CD1c-positive myeloid dendritic cell (primary cell): ENCODE results near the gene FCF1.

ENCODE experiments used
- DNase-seq: peaks from one replicate; pipeline ENCODE4 v3.0.0-alpha.2; 2016; ENCODE audit errors: extremely low spot score

Gene FCF1, protein sequence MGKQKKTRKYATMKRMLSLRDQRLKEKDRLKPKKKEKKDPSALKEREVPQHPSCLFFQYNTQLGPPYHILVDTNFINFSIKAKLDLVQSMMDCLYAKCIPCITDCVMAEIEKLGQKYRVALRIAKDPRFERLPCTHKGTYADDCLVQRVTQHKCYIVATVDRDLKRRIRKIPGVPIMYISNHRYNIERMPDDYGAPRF

DNA sequence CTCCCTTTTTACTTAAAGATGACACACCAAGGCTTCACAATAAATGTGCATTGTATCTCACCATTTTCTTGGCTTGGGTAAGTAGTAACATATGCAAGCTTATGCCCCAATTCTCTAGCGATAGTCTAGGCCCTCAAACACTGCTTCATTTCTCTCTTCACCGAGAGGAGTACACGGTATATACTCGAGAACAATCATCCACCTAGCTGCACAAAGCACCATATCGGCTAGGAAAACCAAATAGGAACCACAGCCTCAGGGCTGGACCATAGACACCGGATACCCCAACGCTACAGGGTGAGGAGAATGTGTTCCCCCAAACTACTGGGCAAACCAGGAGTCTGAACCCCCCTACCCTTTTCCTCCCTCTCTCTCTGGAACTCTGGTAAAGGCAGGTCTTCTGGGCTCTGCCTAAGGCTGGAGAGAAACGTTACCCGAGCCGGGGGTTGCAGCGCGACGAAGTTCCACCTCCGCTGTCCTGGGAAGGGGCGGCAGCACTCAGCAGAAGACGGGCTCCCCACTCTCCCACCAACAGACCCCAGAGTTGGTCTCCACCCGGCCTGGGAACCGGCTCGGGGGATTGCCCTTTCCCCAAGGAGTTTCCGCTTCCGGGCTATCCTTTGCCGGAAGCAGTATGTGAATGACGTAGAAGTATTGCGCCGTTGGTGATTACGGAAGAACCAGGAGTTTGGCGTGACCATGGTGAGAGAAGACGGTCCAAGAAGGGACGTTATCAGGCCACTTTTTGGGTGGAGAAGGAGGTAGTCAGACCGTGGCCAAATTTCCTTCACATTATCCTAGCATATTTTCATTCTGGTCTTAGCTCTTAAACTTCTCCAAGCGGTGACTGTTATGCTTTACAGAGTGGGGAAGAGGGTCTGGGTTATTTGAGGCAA is at the start of gene FCF1, which contains the start of gene AREL1:
Gene FCF1, plus strand, starts transcription at position 646 of the 896 bp plus-strand sequence. Its CDS starts 54 bp downstream, at position 700.
Gene AREL1, minus strand, starts transcription at position 582 of the 896 bp plus-strand sequence. CDS start 27,465 bp downstream, outside the sequence.
- peak; percentile 96 for DNase-seq

DNA sequence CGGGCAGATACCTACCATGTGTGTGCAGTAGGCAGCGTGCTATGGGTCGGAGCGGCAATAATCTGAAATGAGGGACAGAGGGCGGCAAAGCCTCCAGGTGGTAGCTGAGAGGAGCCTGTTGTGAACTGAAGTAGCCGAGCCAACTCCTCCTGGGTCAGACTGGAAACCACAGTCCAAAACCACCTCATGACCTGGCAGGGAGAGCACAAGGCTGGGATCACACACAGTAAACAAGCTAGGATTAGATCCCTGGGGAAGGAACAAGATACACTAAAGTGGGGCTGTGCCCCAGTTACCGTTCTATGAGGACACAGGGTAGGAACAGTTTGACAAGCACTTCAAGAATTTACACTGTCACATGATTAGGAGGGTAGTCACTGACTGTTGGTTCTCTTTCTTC is 49.1 kb upstream of the FCF1 start:
- DNase-seq: no peak

DNA sequence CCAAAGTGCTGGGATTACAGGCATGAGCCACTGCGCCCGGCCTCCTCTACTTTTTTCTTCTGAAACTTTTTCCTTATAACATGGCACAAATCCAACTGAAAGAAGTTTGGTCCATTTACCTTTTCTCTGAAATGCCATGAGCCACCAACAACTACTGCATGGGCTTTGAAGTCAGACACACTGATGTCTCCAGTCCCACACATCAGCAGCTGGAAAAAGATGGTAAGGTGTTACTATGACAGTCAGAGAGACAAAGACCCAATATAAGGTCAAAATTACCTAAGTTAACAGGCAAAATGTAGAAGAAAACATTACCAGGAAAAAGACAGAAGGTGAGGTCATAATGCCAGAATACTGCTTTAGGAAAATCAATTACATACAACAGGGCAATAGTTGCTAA is 48.2 kb upstream of the FCF1 start:
- DNase-seq: no peak

DNA sequence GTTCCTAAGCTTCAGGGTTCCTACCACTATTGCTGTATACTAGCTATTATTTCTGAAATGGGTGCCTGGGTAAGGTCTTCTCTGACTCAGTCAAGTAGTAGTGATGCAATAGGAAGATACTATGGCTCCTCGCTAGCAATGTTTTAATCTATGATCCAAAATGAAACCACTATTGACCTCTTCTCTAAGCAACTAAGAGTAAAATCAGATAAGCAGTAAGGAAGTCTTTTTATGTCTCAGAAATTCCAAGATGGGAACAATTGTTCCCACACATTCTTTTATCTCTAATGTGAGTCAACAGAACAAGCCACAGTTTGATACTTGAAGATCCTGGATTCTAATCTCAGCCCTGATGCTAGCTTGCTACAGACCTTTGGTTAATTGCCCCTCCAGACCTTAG is 45.2 kb upstream of the FCF1 start:
- DNase-seq: no peak

DNA sequence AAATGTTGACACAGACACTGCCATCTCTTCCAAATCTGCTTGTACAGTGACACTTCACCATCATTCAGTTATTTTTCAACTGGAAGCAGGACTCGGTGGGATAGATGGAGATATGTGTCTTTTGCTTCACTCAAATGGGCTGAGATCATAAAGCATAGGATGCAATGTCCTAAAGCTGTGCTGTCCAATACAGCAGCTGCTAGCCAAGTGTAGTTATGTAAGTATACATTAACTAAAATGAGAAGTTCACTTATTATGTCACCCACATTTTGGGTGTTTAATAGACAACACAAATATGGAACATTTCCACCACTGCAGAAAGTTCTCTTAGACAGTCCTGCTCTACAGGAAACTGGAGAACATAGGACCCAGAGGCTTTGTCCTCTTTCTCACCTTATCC is 43.7 kb upstream of the FCF1 start:
- DNase-seq: no peak

DNA sequence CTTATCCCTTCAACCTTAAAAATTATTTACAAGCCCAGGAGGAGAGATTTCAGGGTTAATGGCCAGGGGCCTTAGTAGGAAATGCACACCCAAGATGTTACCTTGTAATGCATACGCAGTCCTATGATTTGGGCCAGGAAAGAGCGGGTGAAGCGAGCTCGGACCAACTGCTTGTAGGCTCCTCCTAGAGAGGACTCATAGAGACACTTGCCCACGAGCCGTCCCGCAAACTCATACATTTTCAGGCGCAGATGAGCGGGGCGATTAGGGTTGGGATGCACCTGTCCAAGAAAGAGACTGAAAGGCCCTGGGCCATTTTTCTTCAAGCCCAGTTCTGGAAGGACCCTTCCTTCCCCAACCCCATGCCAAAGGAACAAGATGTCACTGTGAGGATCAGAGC is 43.1 kb upstream of the FCF1 start:
- no peak for DNase-seq

DNA sequence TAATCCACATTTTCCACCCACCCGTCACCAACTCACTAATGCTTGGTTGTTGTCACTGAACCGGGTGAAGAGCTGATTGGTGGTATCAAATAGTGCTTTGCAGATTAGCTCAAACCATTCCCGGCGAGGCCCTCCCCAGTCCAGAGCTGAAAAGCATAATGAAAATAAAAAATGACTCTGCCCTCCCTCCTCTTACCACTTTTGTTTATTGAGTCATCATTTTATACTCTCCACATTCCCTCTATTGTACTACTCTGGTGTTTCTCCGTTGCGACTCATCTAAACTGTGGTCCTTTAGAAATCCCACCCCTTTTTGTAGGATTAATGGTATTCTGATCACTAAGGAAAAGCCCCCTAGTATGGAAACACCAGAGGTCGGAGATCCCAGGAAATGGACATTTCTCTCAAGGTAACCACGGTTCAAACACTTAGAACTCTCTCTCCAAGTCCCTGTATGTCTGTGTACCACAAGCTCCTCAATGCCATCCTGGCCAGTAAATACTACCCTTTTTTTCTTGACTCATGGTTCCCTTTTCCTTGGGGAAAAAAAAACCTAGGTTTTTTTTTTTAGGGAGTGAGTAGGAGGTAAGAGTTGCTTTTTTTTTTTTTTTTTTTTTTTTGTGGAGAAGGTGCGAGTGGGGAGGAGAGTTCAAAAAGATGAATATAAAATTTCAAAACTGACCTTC is 42.1 kb upstream of the FCF1 start:
- DNase-seq: peak; percentile 32

DNA sequence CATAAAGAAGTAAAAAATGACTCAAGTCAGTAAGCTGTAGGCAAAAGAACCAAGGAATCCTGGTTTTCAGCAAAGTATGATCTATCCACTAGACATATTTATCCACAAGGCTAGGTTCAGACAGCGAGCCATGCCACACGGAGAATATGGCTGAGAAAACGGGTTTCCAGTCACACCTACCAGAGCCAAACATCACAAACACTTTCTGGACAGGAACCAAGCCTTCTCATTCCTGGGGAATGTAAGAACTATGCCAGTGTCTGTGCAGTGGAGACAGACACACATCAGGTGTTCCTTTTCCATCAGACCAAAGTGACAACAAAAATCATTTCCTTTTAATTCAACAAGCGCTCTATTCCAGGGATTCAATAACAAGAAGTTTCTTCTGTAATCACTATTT is 41.2 kb upstream of the FCF1 start:
- DNase-seq: no peak

DNA sequence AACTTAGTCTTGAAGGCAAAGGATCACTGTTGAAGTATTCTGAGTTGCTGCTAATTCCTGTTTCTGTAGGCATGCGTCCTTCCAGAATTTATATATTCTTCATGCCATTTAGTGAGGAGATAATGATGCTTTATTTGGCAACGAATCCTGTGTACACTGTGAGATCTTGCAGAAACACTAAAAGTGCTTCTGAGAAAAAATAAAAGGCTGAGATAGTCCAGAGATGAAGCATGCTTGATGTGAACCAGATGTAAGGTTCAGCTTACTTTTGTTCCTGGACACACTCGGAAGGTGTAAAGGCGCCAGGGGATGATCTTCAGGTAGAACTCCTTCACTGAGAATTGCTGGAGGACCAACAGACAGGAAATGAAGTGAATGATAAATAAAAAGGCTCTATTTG is 39.2 kb upstream of the FCF1 start:
- DNase-seq: no peak

DNA sequence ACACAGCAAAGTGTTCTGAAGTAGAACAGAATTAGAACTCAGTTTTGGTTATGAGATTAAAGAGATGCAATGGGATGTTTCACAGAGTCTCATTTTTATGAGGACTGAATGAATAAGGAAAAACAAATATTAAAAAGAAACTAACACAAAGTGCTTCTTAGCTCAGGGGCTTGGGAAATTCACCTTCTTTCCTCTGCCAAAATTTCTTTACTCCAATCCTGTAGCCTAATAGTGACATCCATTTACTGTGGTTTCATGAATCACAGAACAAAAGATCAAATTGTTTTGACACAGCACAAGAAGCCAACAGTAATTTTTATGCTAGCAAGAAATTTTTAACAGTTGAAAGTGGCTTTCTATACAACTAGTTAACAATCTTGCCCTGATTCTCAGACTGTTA is 37.7 kb upstream of the FCF1 start:
- DNase-seq: no peak

DNA sequence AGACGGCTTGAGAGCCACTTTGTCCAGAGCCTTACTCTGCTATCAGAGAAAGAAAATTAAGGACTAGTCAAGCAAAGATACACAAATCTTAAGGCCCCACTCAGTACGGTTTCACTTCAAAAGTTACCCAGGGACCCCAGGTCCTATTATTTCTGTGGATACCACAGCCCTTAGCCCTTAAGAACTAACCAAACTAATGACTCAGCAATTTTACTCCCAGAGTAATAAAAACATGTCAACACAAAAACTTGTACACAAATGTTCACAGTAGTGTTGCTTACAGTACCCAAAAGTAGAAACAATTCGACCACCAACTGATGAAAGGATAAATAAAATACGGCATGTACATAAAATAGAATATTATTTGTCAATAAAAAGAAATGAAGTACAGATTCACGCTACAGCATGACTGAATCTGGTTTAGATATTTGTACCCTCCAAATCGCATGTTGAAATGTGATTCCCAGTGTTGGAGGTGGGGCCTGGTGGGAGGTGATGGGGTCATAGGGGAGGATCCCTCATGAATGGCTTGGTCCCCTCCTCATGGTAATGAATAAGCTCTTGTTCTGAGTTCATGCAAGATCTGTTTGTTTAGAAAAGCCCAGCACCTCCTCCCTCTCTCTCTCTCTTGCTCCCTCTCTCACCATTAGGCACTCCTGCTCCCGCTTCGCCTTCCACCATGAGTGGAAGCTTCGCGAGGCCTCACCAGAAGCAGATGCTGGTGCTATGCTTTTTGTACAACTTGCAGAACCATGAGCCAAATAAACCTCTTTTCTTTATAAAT is 30.6 kb upstream of the FCF1 start:
- no peak for DNase-seq

DNA sequence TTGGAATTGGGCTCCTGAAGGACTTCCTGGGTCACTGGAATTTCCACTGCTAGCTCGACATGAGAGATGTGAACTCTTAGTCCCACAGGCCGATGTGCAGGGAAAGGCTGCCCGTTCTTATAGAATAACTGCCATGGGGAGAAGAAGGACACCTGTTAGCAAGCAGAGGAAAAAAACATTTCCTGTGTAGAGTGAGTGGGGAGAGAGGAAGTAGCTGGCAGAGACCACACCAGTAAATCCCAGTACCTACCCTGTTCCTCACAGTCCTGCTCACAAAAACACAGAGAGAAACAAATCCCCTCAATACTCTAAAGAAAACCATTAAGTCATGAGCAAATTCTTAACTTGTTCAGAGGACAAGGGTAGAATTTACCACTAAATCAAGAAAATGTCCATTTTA is 29.5 kb upstream of the FCF1 start:
- DNase-seq: no peak

DNA sequence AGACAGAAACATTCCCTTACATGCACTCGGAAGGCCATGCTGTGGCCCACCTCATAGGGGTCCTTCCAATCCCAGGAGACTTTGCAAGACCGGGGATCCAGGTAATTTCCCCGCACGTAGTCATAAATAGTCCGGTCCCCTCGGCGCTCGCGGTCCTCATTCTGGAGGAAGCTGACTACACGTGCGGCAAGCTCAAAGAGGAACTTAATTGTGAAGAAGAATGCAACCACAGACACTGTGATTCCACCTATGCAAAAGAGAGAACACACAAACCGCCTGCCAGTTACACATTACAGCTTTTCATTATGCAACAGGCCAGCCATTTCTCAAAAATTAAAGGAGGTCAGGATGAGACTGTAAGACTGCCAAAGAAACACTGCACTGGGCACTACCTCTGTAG is 28.5 kb upstream of the FCF1 start:
- DNase-seq: peak; percentile 80

DNA sequence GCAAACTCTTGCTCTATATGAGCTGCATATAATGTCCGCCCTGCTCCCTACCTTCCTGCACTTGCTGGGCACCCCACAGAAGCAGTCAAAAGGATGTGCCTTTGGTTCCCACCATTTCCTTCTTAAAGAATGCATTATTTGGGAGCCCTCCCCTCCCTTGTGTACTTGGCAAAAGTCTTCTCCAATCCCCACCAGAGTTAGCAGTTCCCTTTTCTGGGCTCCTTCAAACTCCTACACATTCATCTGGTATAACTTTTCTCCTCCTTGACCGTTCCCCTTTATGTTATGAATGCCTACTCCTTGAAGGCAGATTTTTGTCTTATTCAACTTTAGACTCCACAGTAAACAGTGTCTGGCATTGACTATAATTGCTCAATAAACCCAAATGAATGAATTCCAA is 27.9 kb upstream of the FCF1 start:
- DNase-seq: peak; percentile 81

DNA sequence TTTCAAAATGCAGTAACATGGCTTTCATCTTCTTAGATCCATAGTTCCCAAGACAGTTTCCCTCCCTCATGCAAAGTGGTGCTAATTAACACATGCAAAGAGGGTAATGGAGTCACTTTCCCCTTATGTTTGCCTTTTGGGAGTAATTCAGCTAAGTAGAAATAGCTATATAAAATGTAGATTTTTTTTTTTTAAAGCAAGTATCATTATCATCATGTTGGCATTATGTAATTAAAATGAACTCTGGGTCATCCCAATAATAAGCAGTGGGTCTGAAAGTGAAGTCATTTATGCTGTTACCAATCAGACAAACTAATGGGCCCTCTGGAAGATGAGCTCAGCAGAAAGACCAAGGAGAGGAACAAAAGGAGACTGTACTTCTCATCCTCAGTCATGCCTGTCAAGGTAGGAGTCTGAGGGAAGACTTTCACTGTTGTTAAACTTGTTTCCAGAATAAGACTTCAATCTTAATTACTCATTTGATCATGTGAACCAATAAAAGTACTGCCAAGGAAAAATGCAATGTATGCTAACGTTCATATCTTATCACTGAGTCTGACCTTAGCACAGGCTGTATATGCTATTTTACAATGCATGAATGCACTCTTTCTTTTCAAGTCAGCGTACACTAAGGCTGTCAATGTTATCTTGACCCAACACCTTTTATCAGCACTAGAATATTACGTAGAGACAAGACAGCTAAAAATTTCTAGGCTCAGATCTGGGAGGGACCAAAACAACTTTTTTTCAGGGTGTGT is 26.8 kb upstream of the FCF1 start:
- DNase-seq: no peak

DNA sequence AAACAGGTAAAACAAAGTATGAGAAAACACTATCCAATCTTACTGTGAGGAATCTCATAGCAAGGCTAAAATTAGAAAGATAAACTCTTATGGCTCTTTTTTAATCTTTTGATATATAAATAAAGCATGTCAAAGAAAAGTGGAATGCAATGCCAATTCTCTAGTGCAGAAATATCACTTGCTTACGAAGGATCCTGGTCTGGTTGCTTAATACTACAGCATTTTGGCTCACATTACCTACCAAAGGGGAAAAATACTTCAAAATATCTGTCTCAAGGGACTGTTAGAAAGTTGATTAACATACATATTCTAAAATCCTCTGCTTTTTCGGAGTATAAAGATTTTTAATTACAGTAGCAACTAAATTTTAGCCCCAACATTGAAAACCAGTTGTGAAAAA is 21.5 kb upstream of the FCF1 start:
- no peak for DNase-seq

DNA sequence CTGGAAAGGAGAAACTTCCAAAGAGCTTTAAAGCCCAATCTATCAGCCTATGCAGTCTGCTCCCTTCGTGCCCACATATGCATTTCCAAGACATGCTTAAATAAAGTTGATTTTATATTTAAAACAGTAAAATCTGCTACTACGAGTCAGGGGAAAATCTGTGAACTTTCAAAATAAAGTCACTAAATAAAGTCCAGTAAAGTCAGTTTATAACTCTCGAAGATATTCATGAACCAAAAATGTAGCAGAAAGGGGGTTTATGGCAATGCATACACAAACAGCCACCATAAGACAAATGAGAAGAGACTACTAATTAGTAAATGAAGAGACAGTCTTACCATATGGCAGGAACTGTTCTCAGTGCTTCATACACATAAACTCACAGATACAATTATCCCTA is 19.8 kb upstream of the FCF1 start:
- no peak for DNase-seq

DNA sequence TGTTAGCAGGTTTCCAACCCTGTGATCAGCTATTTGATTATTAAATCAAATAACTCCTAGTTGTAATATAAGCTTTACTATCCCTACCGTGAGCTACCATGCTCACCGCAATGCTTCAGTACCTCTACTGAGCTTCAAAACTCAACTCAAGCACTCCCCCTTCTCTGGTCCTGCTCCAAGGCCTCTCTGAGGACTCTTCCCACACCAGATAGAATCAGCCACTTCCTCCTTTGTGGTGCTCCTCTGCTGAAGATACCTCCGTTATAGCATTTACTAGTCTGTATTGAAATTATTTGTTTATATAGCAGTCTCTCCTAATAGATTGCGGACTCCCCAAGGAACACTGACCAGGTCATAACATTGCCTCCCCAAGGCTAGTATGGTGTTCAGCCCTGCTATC is 17.5 kb upstream of the FCF1 start:
- no peak for DNase-seq

DNA sequence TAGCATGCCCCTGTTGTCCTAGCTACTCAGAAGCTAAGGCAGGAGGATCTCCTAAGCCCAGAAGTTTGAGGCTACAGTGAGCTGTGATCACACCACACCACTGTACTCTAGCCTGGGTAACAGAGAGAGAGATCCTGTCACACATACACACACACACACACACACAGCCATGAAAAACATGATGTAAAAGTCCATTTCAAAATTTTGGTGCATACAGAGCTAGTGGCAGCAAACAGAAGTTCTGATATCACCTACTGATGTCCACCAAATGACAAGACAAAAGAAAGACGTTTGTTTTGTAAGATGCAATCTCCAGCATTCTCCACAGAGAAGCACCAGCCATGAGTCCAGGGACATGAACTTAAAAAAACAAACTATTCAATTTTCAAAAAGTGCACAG is 15.9 kb upstream of the FCF1 start:
- DNase-seq: no peak

DNA sequence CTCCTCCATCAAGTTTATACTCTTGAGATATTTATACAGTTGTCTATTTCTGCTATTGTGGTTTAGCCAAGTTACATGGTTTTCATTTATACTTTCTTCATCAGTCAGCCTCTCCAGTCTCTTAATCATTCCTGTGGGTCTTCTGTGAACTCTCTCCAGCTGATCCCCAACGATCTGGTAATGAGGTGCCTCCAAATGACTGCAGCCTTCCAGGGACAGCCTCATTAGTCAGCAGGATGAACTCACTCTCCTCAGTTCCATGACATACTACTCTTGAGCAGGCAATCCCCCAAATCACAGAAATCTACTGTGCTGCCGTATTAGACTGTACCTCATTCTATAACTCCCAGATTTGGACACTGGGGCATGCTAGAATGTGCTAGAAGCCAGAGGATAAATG is 15.4 kb upstream of the FCF1 start:
- DNase-seq: no peak

DNA sequence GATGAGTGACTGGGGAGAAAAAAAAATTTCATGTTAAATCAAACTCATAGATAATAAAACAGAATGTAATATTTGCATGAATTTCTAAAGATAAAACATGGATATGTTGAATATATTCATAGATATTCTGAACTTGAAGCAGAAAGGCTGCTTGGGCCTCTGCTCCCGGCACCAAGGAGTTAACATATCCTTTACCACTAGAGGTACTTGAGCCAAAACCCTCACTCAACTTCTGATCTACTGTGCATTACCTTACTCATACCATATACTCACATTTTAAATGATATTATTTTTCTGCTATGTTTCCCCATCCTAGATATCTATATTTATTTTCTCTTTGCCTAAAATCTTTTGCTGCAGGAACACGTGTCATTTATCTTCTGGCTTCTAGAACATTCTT is 15.0 kb upstream of the FCF1 start:
- DNase-seq: no peak
